ENCODE results near the gene ZNF653.

The ZNF653 gene

GRCh38 chr19:11505504-11506100 lies at the start of gene ZNF653:
Gene ZNF653 (minus strand): TSS chr19:11505839. CDS start chr19:11505786, 53 bp downstream.
- peak; percentile 96 for DNase-seq (ENCODE audit: low spot score)

- DNase-seq (ENCODE audit: low spot score) = no peak
Measured at GRCh38 chr19:11555246-11555645, 49.6 kb upstream of the ZNF653 start.

GRCh38 chr19:11554160-11554559 lies 48.5 kb upstream of the ZNF653 start:
- no peak for DNase-seq (ENCODE audit: low spot score)

- DNase-seq (ENCODE audit: low spot score) = no peak
Measured at GRCh38 chr19:11552666-11553372, 47.2 kb upstream of the ZNF653 start.

GRCh38 chr19:11551603-11552235 lies 46.1 kb upstream of the ZNF653 start:
- peak; percentile 78 for DNase-seq (ENCODE audit: low spot score)

GRCh38 chr19:11550265-11550664 lies 44.6 kb upstream of the ZNF653 start:
- DNase-seq (ENCODE audit: low spot score) = no peak

GRCh38 chr19:11549386-11549953 lies 43.8 kb upstream of the ZNF653 start:
- DNase-seq (ENCODE audit: low spot score) = peak; percentile 25

- no peak for DNase-seq (ENCODE audit: low spot score)
Measured at GRCh38 chr19:11547929-11548700, 42.5 kb upstream of the ZNF653 start.

- no peak for DNase-seq (ENCODE audit: low spot score)
Measured at GRCh38 chr19:11541238-11541637, 35.6 kb upstream of the ZNF653 start.

- no peak for DNase-seq (ENCODE audit: low spot score)
Measured at GRCh38 chr19:11540645-11541044, 35.0 kb upstream of the ZNF653 start.

GRCh38 chr19:11539495-11540365 lies 34.1 kb upstream of the ZNF653 start:
- peak; percentile 68 for DNase-seq (ENCODE audit: low spot score)

GRCh38 chr19:11538232-11539036 lies 32.8 kb upstream of the ZNF653 start, which contains the start of gene CNN1:
Gene CNN1 (plus strand): TSS chr19:11538851. CDS start chr19:11538928, 77 bp downstream.
- DNase-seq (ENCODE audit: low spot score) = no peak

- DNase-seq (ENCODE audit: low spot score) = peak; percentile 99
Measured at GRCh38 chr19:11535792-11536595, 30.4 kb upstream of the ZNF653 start.

GRCh38 chr19:11534948-11535347 lies 29.3 kb upstream of the ZNF653 start:
- DNase-seq (ENCODE audit: low spot score) = no peak

GRCh38 chr19:11534538-11534937 lies 28.9 kb upstream of the ZNF653 start:
- no peak for DNase-seq (ENCODE audit: low spot score)

- DNase-seq (ENCODE audit: low spot score) = peak; percentile 91
Measured at GRCh38 chr19:11530432-11530831, 24.8 kb upstream of the ZNF653 start.

GRCh38 chr19:11528551-11529341 lies 23.1 kb upstream of the ZNF653 start, which contains the start of gene ECSIT:
Gene ECSIT (minus strand): TSS chr19:11529134. CDS start chr19:11519170, 9,964 bp downstream.
- peak; percentile 94 for DNase-seq (ENCODE audit: low spot score)

GRCh38 chr19:11519138-11519537 lies 13.5 kb upstream of the ZNF653 start:
- DNase-seq (ENCODE audit: low spot score) = no peak
